HepG2 (cell line): ENCODE measurements around the gene CACNA1C. TPM values are rescaled to one million over a fixed set of nuclear protein-coding genes. Genes with fewer than 3 reads are reported as not detected.

ENCODE experiments used
- ATAC-seq: fragments of 200-7000 bp; cut with Tn5 transposase; 3 replicates; pipeline ENCODE4 v1.9.1; 2020; ENCODE audit warnings: mild to moderate bottlenecking, moderate library complexity
- BruUV-seq: library from RNA; stranded (reverse); fragments of 400-500 nt; replicated peaks from 2 replicates; lab custom pipeline; 2021; lab: Mats Ljungman, UMichigan
- CTCF ChIA-PET: fragments of 300-600 bp; formaldehyde crosslinking; extraction: SDS; loops from one replicate; lab custom pipeline; 2021; ENCODE audit warnings: low total read pairs, inconsistent platforms, low intra/inter-chr PET ratio; lab: Yijun Ruan, JAX
- POLR2A ChIA-PET: fragments of 350-600 bp; sonication (Branson Sonifier 250); formaldehyde crosslinking; loops from one replicate; lab custom pipeline; 2020; ENCODE audit warnings: antibody characterized with exemption, inconsistent platforms; lab: Yijun Ruan, JAX
- DNase-seq: peaks from one replicate; pipeline ENCODE4 v3.0.0-alpha.2; 2015; ENCODE audit warnings: low spot score
- FAIRE-seq: peaks from 3 replicates; lab custom pipeline; 2011; peaks lifted over from hg19 to GRCh38; lab: Jason Lieb, UNC
- H2AFZ ChIP-seq: one replicate; pipeline ENCODE4 v1.6.1; 2011; ENCODE audit warnings: low read length, inconsistent platforms
- H3K27ac ChIP-seq: fragments of 300-600 bp; 3 replicates; pipeline ENCODE4 v1.8.0; 2011; ENCODE audit warnings: mixed run types, mild to moderate bottlenecking, mixed read lengths, low read length, inconsistent platforms; ENCODE audit not compliant: insufficient read depth; ENCODE audit errors: extremely low read length
- H3K27me3 ChIP-seq, 2 experiments: fragments of 200-600 bp in 1 of 2; 2 replicates in 1 of 2; 3 replicates in 1 of 2; pipeline versions ENCODE4 v1.6.0 to v1.8.0; 2011; ENCODE audit warnings: low read length in 2 of 2, mild to moderate bottlenecking in 2 of 2, moderate library complexity in 2 of 2, inconsistent platforms in 1 of 2; ENCODE audit not compliant: insufficient read depth in 2 of 2, control insufficient read depth in 1 of 2
- H3K36me3 ChIP-seq, 2 experiments: fragments of 200-600 bp in 1 of 2; replicated peaks in 1 of 2; 2 replicates in 1 of 2; 3 replicates in 1 of 2; pipeline versions ENCODE4 v1.5.1 to v1.8.0; 2011; ENCODE audit warnings: low read length in 2 of 2, inconsistent platforms in 1 of 2; ENCODE audit not compliant: insufficient read depth in 2 of 2, control insufficient read depth in 1 of 2
- H3K4me1 ChIP-seq: 2 replicates; pipeline ENCODE4 v1.5.1; 2012; ENCODE audit warnings: low read length, inconsistent platforms; ENCODE audit not compliant: insufficient read depth
- H3K4me2 ChIP-seq: 2 replicates; pipeline ENCODE4 v1.6.0; 2011; ENCODE audit warnings: low read depth, low read length, inconsistent platforms
- H3K4me3 ChIP-seq, 3 experiments: fragments of 200-600 bp in 1 of 3; sonication (generic), shearing (Covaris generic) in 1 of 3; replicated peaks in 1 of 3; 2 replicates each; pipeline ENCODE4 v1.5.1; 2011 to 2016; ENCODE audit warnings: low read length in 3 of 3, inconsistent platforms in 2 of 3, low read depth in 2 of 3, mild to moderate bottlenecking in 2 of 3, control low read depth in 1 of 3, mixed read lengths in 1 of 3; ENCODE audit not compliant: insufficient read depth in 1 of 3
- H3K79me2 ChIP-seq: one replicate; pipeline ENCODE4 v1.6.1; 2011; ENCODE audit warnings: low read length, inconsistent platforms; ENCODE audit not compliant: insufficient read depth
- H3K9ac ChIP-seq: 2 replicates; pipeline ENCODE4 v1.6.0; 2011; ENCODE audit warnings: mild to moderate bottlenecking, low read depth, low read length, inconsistent platforms; ENCODE audit not compliant: insufficient read depth
- H3K9me3 ChIP-seq: 2 replicates; pipeline ENCODE4 v1.5.1; 2012; ENCODE audit warnings: mild to moderate bottlenecking, low read length
- H4K20me1 ChIP-seq: 2 replicates; pipeline ENCODE4 v1.6.0; 2011; ENCODE audit warnings: inconsistent platforms, mild to moderate bottlenecking, low read length, moderate library complexity; ENCODE audit not compliant: insufficient read depth
- CENPX ChIP-seq: sonication (generic); formaldehyde crosslinking; IDR thresholded peaks from 2 replicates; pipeline ENCODE4 v1.9.0; 2021; ENCODE audit warnings: mild to moderate bottlenecking, missing genetic modification reagents, moderate library complexity
- ELF3 ChIP-seq: IDR thresholded peaks from 2 replicates; pipeline ENCODE4 v1.6.1; 2016; ENCODE audit warnings: missing genetic modification reagents, missing compliant biosample characterization
- HMG20A ChIP-seq: IDR thresholded peaks from 2 replicates; pipeline ENCODE4 v1.6.1; 2016; ENCODE audit warnings: borderline replicate concordance
- KMT2B ChIP-seq: IDR thresholded peaks from 2 replicates; pipeline ENCODE4 v1.6.1; 2016; ENCODE audit warnings: missing genetic modification reagents, missing compliant biosample characterization
- MBNL3 ChIP-seq: fragments of 250-450 bp; sonication (Bioruptor Pico); conservative IDR thresholded peaks from 2 replicates; pipeline ENCODE4 v1.8.0; 2022; ENCODE audit warnings: mild to moderate bottlenecking, inconsistent platforms
- NCOR1 ChIP-seq: fragments of 200-600 bp; sonication (generic); IDR thresholded peaks from 2 replicates; pipeline ENCODE4 v1.7.0; 2017; ENCODE audit warnings: antibody characterized with exemption, low read length, borderline replicate concordance
- PCBP2 ChIP-seq: fragments of 200-400 bp; formaldehyde crosslinking; optimal IDR thresholded peaks from 2 replicates; pipeline ENCODE3; 2018; ENCODE audit warnings: low read length, low read depth; ENCODE audit not compliant: poor library complexity, severe bottlenecking
- RFXAP ChIP-seq: sonication (generic); formaldehyde crosslinking; IDR thresholded peaks from 2 replicates; pipeline ENCODE4 v1.4.0; 2020; ENCODE audit warnings: missing genetic modification reagents, borderline replicate concordance
- SP2 ChIP-seq: sonication (generic); formaldehyde crosslinking; IDR thresholded peaks from 2 replicates; pipeline ENCODE4 v1.5.1; 2020; ENCODE audit warnings: mild to moderate bottlenecking, missing genetic modification reagents
- TBP ChIP-seq: sonication (generic); formaldehyde crosslinking; IDR thresholded peaks from 2 replicates; pipeline ENCODE4 v1.5.0; 2020; ENCODE audit warnings: missing genetic modification reagents
- ZFP41 ChIP-seq: sonication (generic); formaldehyde crosslinking; IDR thresholded peaks from 2 replicates; pipeline ENCODE4 v1.4.0; 2020; ENCODE audit warnings: mild to moderate bottlenecking, missing genetic modification reagents, borderline replicate concordance
- ZNF124 ChIP-seq: sonication (generic); formaldehyde crosslinking; IDR thresholded peaks from 2 replicates; pipeline ENCODE4 v1.4.0; 2020; ENCODE audit warnings: missing genetic modification reagents
- ZNF3 ChIP-seq: IDR thresholded peaks from 2 replicates; pipeline ENCODE4 v1.7.0; 2017; ENCODE audit warnings: inconsistent platforms
- ZNF382 ChIP-seq: sonication (generic); formaldehyde crosslinking; IDR thresholded peaks from 2 replicates; pipeline ENCODE4 v1.5.0; 2020; ENCODE audit warnings: missing genetic modification reagents, mild to moderate bottlenecking, borderline replicate concordance
- ZNF549 ChIP-seq: sonication (generic); formaldehyde crosslinking; IDR thresholded peaks from 2 replicates; pipeline ENCODE4 v1.5.0; 2020; ENCODE audit warnings: missing genetic modification reagents
- WGBS: methylation state at CpG from one replicate; pipeline ENCODE4 v1.1.6; 2017; ENCODE audit warnings: low lambda C conversion rate; 5-methylcytosine and 5-hydroxymethylcytosine counted together
- in situ Hi-C: cut with HindIII; loops from 2 replicates; pipeline ENCODE4 v1.10.0; 2017; ENCODE audit warnings: low pct_unique_long_range_greater_than_20kb; ENCODE audit not compliant: extremely low pct_ligation_motif_present
- intact Hi-C: fragments of 100-400 bp; cut with micrococcal nuclease; formaldehyde crosslinking; loops from one replicate; pipeline ENCODE4 v1.10.0; 2022; ENCODE audit not compliant: unreplicated experiment
- polyA plus RNA-seq, 8 experiments: library from polyadenylated mRNA; depleted of rRNA in 3 of 8; stranded (reverse) in 7 of 8; unstranded in 1 of 8; fragments of >200 nt; fragmentation: Illumina TruSeq in 4 of 8; extraction: Trizol in 4 of 8; gene quantifications; 2 replicates each; pipeline versions ENCODE4 v1.2.1 to v1.2.3, GENCODE V29; 2011 to 2016; ENCODE audit warnings: low read depth in 4 of 8, missing spikeins in 1 of 8, mixed read lengths in 1 of 8; ENCODE audit not compliant: insufficient read depth in 1 of 8
- total RNA-seq, 5 experiments: library from RNA; depleted of rRNA; stranded (reverse); fragments of >200 nt; fragmentation: Illumina TruSeq; extraction: Trizol; gene quantifications; 2 replicates each; pipeline ENCODE4 v1.2.3, GENCODE V29; 2016; ENCODE audit warnings: low read depth in 1 of 5
- TF ChIP-seq, protein P1 (sequence below): sonication (generic); IDR thresholded peaks from 2 replicates; pipeline ENCODE4 v1.6.1; 2016; ENCODE audit warnings: low read depth, borderline replicate concordance
- TF ChIP-seq, protein P2 (sequence below), 2 experiments: sonication (generic) in 1 of 2; formaldehyde crosslinking in 1 of 2; IDR thresholded peaks; 2 replicates each; pipeline versions ENCODE4 v1.4.0 to v1.6.1; 2018 to 2020; ENCODE audit warnings: missing genetic modification reagents in 2 of 2, borderline replicate concordance in 1 of 2, low read depth in 1 of 2, mild to moderate bottlenecking in 1 of 2, missing biosample characterization in 1 of 2

Gene CACNA1C
- total and polyA plus RNA-seq, 2 of the 13 experiments (the other 11 are each of a cell fraction or from before 2014, with no cell fraction given): not detected

- ChIA-PET CTCF (no interaction called here), POLR2A (no interaction called here)
- DNase-seq (no peak), ATAC-seq (no peak), FAIRE-seq (no peak)
- Histone ChIP-seq H3K27ac (no peak overlapping the region), H4K20me1 (no peaks in the 10 kb centered on the region), H3K9me3 (no peaks in the 10 kb centered on the region), H2AFZ (no peak overlapping the region), H3K9ac (no peak overlapping the region), H3K4me2 (no peak overlapping the region), H3K4me1 (no peaks in the 10 kb centered on the region), H3K27me3 (peaks cover 0 to 32% of the 10 kb centered on the region in 2 experiments; a peak in 3 of 5 replicates), H3K36me3 (no peaks in the 10 kb centered on the region), H3K4me3 (no peak overlapping the region), H3K79me2 (no peaks in the 10 kb centered on the region)
- no TSS peak for BruUV-seq
- 19% methylated on average over 11 of the region's 15 CpGs for WGBS
- intact Hi-C loops: no loop called here
- TF ChIP-seq TBP: no peak
- TF ChIP-seq, protein P1, sequence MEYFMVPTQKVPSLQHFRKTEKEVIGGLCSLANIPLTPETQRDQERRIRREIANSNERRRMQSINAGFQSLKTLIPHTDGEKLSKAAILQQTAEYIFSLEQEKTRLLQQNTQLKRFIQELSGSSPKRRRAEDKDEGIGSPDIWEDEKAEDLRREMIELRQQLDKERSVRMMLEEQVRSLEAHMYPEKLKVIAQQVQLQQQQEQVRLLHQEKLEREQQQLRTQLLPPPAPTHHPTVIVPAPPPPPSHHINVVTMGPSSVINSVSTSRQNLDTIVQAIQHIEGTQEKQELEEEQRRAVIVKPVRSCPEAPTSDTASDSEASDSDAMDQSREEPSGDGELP: no peak
- in situ Hi-C loops: no loop called here
Measured at GRCh38 chr12:2341051-2341751, 288.4 kb downstream of the CACNA1C start.

GRCh38 chr12:2341871-2342270 is 289.1 kb downstream of the CACNA1C start:
- Histone ChIP-seq H3K27ac (no peak overlapping the region), H3K36me3 (no peaks in the 10 kb centered on the region), H3K27me3 (peaks cover 0 to 26% of the 10 kb centered on the region in 2 experiments; a peak in 3 of 5 replicates), H3K4me1 (no peaks in the 10 kb centered on the region), H3K9ac (no peak overlapping the region), H3K79me2 (no peaks in the 10 kb centered on the region), H4K20me1 (no peaks in the 10 kb centered on the region), H3K4me3 (no peak overlapping the region), H2AFZ (no peak overlapping the region), H3K4me2 (no peak overlapping the region), H3K9me3 (no peaks in the 10 kb centered on the region)
- 29% methylated on average over 6 of the region's 7 CpGs for WGBS
- BruUV-seq: no TSS peak
- intact Hi-C loops (no loop called here), in situ Hi-C loops (no loop called here)
- ATAC-seq (no peak), DNase-seq (no peak), FAIRE-seq (no peak)
- CTCF ChIA-PET: no interaction called here
- POLR2A ChIA-PET: no interaction called here
- TF ChIP-seq HMG20A (CRISPR knock-in tag): no peak
- TF ChIP-seq SP2 (CRISPR knock-in tag): no peak
- TF ChIP-seq, protein P2, sequence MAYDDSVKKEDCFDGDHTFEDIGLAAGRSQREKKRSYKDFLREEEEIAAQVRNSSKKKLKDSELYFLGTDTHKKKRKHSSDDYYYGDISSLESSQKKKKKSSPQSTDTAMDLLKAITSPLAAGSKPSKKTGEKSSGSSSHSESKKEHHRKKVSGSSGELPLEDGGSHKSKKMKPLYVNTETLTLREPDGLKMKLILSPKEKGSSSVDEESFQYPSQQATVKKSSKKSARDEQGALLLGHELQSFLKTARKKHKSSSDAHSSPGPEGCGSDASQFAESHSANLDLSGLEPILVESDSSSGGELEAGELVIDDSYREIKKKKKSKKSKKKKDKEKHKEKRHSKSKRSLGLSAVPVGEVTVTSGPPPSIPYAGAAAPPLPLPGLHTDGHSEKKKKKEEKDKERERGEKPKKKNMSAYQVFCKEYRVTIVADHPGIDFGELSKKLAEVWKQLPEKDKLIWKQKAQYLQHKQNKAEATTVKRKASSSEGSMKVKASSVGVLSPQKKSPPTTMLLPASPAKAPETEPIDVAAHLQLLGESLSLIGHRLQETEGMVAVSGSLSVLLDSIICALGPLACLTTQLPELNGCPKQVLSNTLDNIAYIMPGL (CRISPR knock-in tag; IDR thresholded peaks at IDR 0.05; ENCODE audit: borderline replicate concordance in 1 of 2, low read depth in 1 of 2): no peak
- TF ChIP-seq ZNF3 (CRISPR knock-in tag): no peak
- no peak for TF ChIP-seq ZNF382 (CRISPR knock-in tag)
- TF ChIP-seq NCOR1: no peak
- no peak for TF ChIP-seq MBNL3 (CRISPR knock-in tag)
- no peak for TF ChIP-seq PCBP2
- TF ChIP-seq ZFP41: no peak
- TF ChIP-seq ZNF124 (CRISPR knock-in tag): no peak
- TF ChIP-seq ELF3: no peak
- no peak for TF ChIP-seq KMT2B (CRISPR knock-in tag)
- no peak for TF ChIP-seq RFXAP (CRISPR knock-in tag)
- no peak for TF ChIP-seq ZNF549
- no peak for TF ChIP-seq CENPX
